Esophagus muscularis mucosa (tissue), 3 donors: ENCODE measurements around the gene RASA1.

Experiments
- CTCF ChIP-seq, 3 experiments: fragments of 200-600 bp in 2 of 3; fragments of 450-650 bp in 1 of 3; sonication (generic) in 2 of 3; IDR thresholded peaks; one replicate each; pipeline ENCODE4 v1.5.1; 2017 to 2019; ENCODE audit warnings: antibody characterized with exemption in 3 of 3, mild to moderate bottlenecking in 2 of 3, moderate library complexity in 1 of 3
- POLR2A ChIP-seq: fragments of 450-650 bp; IDR thresholded peaks from one replicate; pipeline ENCODE4 v1.6.1; 2017; ENCODE audit warnings: antibody characterized with exemption, moderate library complexity, mild to moderate bottlenecking, low read depth
- POLR2AphosphoS5 ChIP-seq, 2 donors: sonication (generic); formaldehyde crosslinking; IDR thresholded peaks; one replicate each; pipeline ENCODE4 v1.6.1; 2017; ENCODE audit warnings: antibody characterized with exemption in 2 of 2

DNA sequence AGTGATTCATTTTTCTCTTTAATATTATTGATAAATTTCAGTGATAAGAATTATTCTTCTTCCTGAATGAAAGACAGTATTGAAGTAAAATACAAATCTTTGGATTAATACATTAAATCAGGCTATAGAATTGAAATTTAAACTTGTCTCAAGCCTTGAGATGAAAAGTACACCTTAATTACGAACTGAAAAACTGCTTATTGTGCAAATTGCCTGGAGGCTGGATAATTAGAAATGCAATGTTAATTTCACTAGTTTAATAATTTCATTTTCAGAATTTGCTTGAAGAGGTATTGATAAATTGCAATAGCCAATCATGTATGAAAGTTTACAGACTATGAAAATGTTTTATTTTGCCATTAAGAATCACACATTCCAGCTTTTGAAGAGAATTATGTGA lies 156.1 kb downstream of the RASA1 start:
- TF ChIP-seq CTCF (IDR thresholded peaks at IDR 0.05) (no peak), POLR2A (no peak), POLR2AphosphoS5 (IDR thresholded peaks at IDR 0.05) (no peak)
